Ishikawa (cell line): ENCODE results near the gene SRSF12.

Experiments
- CREB1 ChIP-seq: IDR thresholded peaks from 2 replicates; pipeline ENCODE4 v1.6.1; 2012; ENCODE audit warnings: low read depth
- EGR1 ChIP-seq: IDR thresholded peaks from 2 replicates; pipeline ENCODE4 v1.6.1; 2012
- EP300 ChIP-seq: IDR thresholded peaks from 2 replicates; pipeline ENCODE4 v1.6.1; 2012; ENCODE audit warnings: borderline replicate concordance
- NFIC ChIP-seq: IDR thresholded peaks from 2 replicates; pipeline ENCODE4 v1.6.1; 2012
- TAF1 ChIP-seq: IDR thresholded peaks from 2 replicates; pipeline ENCODE4 v1.6.1; 2012; ENCODE audit warnings: low read depth, mild to moderate bottlenecking
- YY1 ChIP-seq: IDR thresholded peaks from 2 replicates; pipeline ENCODE4 v1.6.1; 2012; ENCODE audit warnings: low read depth
- TF ChIP-seq, protein P1 (sequence below): IDR thresholded peaks from 2 replicates; pipeline ENCODE4 v1.6.1; 2012
- TF ChIP-seq, protein P2 (sequence below): IDR thresholded peaks from 2 replicates; pipeline ENCODE4 v1.6.1; 2012; ENCODE audit warnings: low read depth, mild to moderate bottlenecking

DNA sequence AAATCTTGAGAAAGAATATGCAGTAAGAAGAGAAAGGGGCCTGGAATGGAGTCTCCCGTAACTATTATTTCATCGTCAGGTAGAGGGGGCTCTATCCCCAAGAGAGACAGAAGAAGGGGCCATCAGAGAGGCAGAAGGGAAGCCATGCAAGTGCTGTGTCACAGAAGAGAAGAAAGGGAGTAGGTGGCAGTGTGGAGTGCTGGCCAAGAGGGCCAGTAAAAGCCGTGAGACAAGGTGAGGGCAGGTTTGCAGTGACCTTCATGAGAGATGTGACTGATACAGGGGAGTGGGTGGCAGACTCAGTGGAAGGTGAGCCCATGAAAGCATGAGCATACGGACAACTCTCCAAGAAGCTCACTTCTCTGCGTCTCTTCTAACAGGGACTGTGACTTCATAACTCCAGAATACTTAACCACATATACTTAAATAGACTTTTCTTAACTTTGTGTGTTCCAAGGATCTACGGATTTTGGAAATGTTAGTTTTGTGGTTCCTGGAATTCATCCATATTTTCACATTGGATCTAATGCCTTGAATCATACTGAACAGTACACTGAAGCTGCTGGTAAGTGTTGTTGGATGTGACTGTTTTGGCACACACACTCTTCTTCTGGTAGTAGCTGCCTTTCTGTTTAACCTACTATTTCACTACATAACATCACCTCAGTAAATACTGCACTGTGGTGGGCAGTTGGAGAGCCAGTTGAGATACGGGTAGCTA is 43.6 kb upstream of the SRSF12 start:
- TF ChIP-seq EP300 = no peak
- TF ChIP-seq EGR1 = no peak
- TF ChIP-seq, protein P1, sequence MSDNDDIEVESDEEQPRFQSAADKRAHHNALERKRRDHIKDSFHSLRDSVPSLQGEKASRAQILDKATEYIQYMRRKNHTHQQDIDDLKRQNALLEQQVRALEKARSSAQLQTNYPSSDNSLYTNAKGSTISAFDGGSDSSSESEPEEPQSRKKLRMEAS = no peak
- no peak for TF ChIP-seq CREB1
- TF ChIP-seq, protein P2, sequence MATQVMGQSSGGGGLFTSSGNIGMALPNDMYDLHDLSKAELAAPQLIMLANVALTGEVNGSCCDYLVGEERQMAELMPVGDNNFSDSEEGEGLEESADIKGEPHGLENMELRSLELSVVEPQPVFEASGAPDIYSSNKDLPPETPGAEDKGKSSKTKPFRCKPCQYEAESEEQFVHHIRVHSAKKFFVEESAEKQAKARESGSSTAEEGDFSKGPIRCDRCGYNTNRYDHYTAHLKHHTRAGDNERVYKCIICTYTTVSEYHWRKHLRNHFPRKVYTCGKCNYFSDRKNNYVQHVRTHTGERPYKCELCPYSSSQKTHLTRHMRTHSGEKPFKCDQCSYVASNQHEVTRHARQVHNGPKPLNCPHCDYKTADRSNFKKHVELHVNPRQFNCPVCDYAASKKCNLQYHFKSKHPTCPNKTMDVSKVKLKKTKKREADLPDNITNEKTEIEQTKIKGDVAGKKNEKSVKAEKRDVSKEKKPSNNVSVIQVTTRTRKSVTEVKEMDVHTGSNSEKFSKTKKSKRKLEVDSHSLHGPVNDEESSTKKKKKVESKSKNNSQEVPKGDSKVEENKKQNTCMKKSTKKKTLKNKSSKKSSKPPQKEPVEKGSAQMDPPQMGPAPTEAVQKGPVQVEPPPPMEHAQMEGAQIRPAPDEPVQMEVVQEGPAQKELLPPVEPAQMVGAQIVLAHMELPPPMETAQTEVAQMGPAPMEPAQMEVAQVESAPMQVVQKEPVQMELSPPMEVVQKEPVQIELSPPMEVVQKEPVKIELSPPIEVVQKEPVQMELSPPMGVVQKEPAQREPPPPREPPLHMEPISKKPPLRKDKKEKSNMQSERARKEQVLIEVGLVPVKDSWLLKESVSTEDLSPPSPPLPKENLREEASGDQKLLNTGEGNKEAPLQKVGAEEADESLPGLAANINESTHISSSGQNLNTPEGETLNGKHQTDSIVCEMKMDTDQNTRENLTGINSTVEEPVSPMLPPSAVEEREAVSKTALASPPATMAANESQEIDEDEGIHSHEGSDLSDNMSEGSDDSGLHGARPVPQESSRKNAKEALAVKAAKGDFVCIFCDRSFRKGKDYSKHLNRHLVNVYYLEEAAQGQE = no peak
- no peak for TF ChIP-seq NFIC
- TF ChIP-seq TAF1 = no peak
- no peak for TF ChIP-seq YY1
